Gastroesophageal sphincter (tissue), 4 donors: Measurements from ENCODE around the gene NR3C1. TPM values are rescaled to one million over a fixed set of nuclear protein-coding genes. Genes with fewer than 3 reads are reported as not detected.

Experiments
- ATAC-seq: fragments of 150-250 bp; one replicate; pipeline ENCODE4 v1.9.1; 2016; ENCODE audit warnings: mild to moderate bottlenecking, moderate library complexity
- H3K27ac ChIP-seq, 4 donors: fragments of 200-600 bp; sonication (generic) in 3 of 4; 1 replicate in 3 of 4; 2 replicates in 1 of 4; pipeline ENCODE4 v1.5.1; 2016 to 2019
- H3K27me3 ChIP-seq: fragments of 200-600 bp; sonication (generic); one replicate; pipeline ENCODE4 v1.5.1; 2019
- H3K36me3 ChIP-seq, 2 donors: fragments of 200-600 bp; sonication (generic); one replicate each; pipeline ENCODE4 v1.5.1; 2019; ENCODE audit warnings: control low read depth in 1 of 2
- H3K4me1 ChIP-seq, 3 donors: fragments of 200-600 bp; sonication (generic); 1 replicate in 2 of 3; 2 replicates in 1 of 3; pipeline ENCODE4 v1.5.1; 2016 to 2019; ENCODE audit warnings: control low read depth in 2 of 3
- H3K4me3 ChIP-seq, 2 donors: fragments of 200-600 bp; sonication (generic); one replicate each; pipeline ENCODE4 v1.5.1; 2019; ENCODE audit warnings: mild to moderate bottlenecking in 1 of 2, moderate library complexity in 1 of 2
- H3K9me3 ChIP-seq, 3 donors: fragments of 200-600 bp; sonication (generic); one replicate each; pipeline ENCODE4 v1.5.1; 2017 to 2019; ENCODE audit warnings: control low read depth in 2 of 3
- CTCF ChIP-seq, 4 experiments: fragments of 200-600 bp in 2 of 4; fragments of 450-650 bp in 2 of 4; sonication (generic) in 1 of 4; IDR thresholded peaks; one replicate each; pipeline ENCODE4 v1.5.1; 2017 to 2019; ENCODE audit warnings: antibody characterized with exemption in 4 of 4, mild to moderate bottlenecking in 2 of 4, moderate library complexity in 2 of 4
- EP300 ChIP-seq: sonication (generic); formaldehyde crosslinking; IDR thresholded peaks from one replicate; pipeline ENCODE4 v1.6.1; 2017; ENCODE audit warnings: antibody characterized with exemption, mild to moderate bottlenecking
- POLR2A ChIP-seq, 2 donors: fragments of 450-650 bp; IDR thresholded peaks; one replicate each; pipeline ENCODE4 v1.6.1; 2017; ENCODE audit warnings: antibody characterized with exemption in 2 of 2, mild to moderate bottlenecking in 2 of 2, moderate library complexity in 1 of 2
- POLR2AphosphoS5 ChIP-seq: sonication (generic); formaldehyde crosslinking; IDR thresholded peaks from one replicate; pipeline ENCODE4 v1.6.1; 2017; ENCODE audit warnings: antibody characterized with exemption
- WGBS, 2 donors: methylation state at CpG; one replicate each; pipeline ENCODE4 v1.1.5; 2018; ENCODE audit warnings: low coverage in 1 of 2; 5-methylcytosine and 5-hydroxymethylcytosine counted together
- total RNA-seq, 4 donors: library from RNA; depleted of rRNA; stranded (reverse); fragments of >200 nt; gene quantifications; one replicate each; pipeline ENCODE4 v1.1.0, GENCODE V29; 2016

The NR3C1 gene
- total RNA-seq, 4 donors from 2014 or later, result 69.7 to 103 (median 85.6) TPM

GRCh38 chr5:143322176-143322575 lies 81.3 kb downstream of the NR3C1 start:
- TF ChIP-seq POLR2A (IDR thresholded peaks at IDR 0.05) (no peak), CTCF (IDR thresholded peaks at IDR 0.05) (no peak), POLR2AphosphoS5 (no peak), EP300 (no peak)
- Histone ChIP-seq H3K4me1 (peaks cover 0 to 79% (median 5%) of the 10 kb centered on the region in 3 donors), H3K36me3 (no peaks in the 10 kb centered on the region), H3K4me3 (no peak overlapping the region), H3K9me3 (no peaks in the 10 kb centered on the region), H3K27ac (no peak overlapping the region), H3K27me3 (no peaks in the 10 kb centered on the region)
- WGBS, 2 donors, result 83 to 90% methylated on average over 1 of the region's 1 CpG
- no peak for ATAC-seq

GRCh38 chr5:143319437-143320227 lies 83.9 kb downstream of the NR3C1 start:
- Histone ChIP-seq H3K27ac (no peak overlapping the region), H3K27me3 (no peaks in the 10 kb centered on the region), H3K36me3 (no peaks in the 10 kb centered on the region), H3K9me3 (no peaks in the 10 kb centered on the region), H3K4me3 (no peak overlapping the region), H3K4me1 (peaks cover 18 to 89% (median 25%) of the 10 kb centered on the region in 3 donors)
- 35 to 38% methylated on average over 4 to 5 of the region's 5 CpGs for WGBS, 2 donors
- ATAC-seq, result no peak
- TF ChIP-seq POLR2A (IDR thresholded peaks at IDR 0.05), result no peak
- no peak for TF ChIP-seq POLR2AphosphoS5
- no peak for TF ChIP-seq EP300
- no peak for TF ChIP-seq CTCF (IDR thresholded peaks at IDR 0.05)

GRCh38 chr5:143318833-143319232 lies 84.7 kb downstream of the NR3C1 start:
- Histone ChIP-seq H3K36me3 (no peaks in the 10 kb centered on the region), H3K4me1 (peaks cover 24 to 89% (median 31%) of the 10 kb centered on the region in 3 donors), H3K27ac (no peak overlapping the region), H3K9me3 (no peaks in the 10 kb centered on the region), H3K4me3 (no peak overlapping the region), H3K27me3 (no peaks in the 10 kb centered on the region)
- TF ChIP-seq CTCF (IDR thresholded peaks at IDR 0.05) (no peak), POLR2AphosphoS5 (no peak), POLR2A (IDR thresholded peaks at IDR 0.05) (no peak), EP300 (no peak)
- 67 to 69% methylated on average over 1 of the region's 1 CpG for WGBS, 2 donors
- no peak for ATAC-seq

GRCh38 chr5:143318270-143318669 lies 85.2 kb downstream of the NR3C1 start:
- no peaks in the 10 kb centered on the region for H3K27me3 ChIP-seq

More at GRCh38 chr5:143318270-143318669, 85.2 kb downstream of the NR3C1 start:
- WGBS, 2 donors, result 75 to 80% methylated on average over 1 of the region's 1 CpG
- H3K4me1 ChIP-seq, result peaks cover 27 to 89% (median 34%) of the 10 kb centered on the region in 3 donors
- no peak overlapping the region for H3K4me3 ChIP-seq
- TF ChIP-seq POLR2AphosphoS5 (no peak), EP300 (no peak), POLR2A (IDR thresholded peaks at IDR 0.05) (no peak), CTCF (IDR thresholded peaks at IDR 0.05) (no peak)
- H3K9me3 ChIP-seq, result no peaks in the 10 kb centered on the region
- ATAC-seq, result no peak
- H3K36me3 ChIP-seq, result no peaks in the 10 kb centered on the region
- H3K27ac ChIP-seq, result no peak overlapping the region
